Tibial artery (tissue), 4 donors: ENCODE results near the gene KCTD7.
"Not testable (repeated sequence)": the region's sequence is repeated elsewhere in the genome, so short reads cannot be mapped to it uniquely, and the experiment has no call there.

Experiments
- DNase-seq, 2 donors: peaks; one replicate each; pipeline ENCODE4 v3.0.0-alpha.2; 2019
- H3K27ac ChIP-seq, 2 donors: fragments of 200-600 bp; sonication (generic) in 1 of 2; 1 replicate in 1 of 2; 2 replicates in 1 of 2; pipeline ENCODE4 v1.5.1; 2018 to 2019; ENCODE audit warnings: mild to moderate bottlenecking in 1 of 2
- H3K27me3 ChIP-seq, 2 donors: fragments of 200-600 bp; sonication (generic) in 1 of 2; one replicate each; pipeline versions ENCODE4 v1.5.1 to v1.6.0; 2016 to 2019
- H3K36me3 ChIP-seq, 3 donors: fragments of 200-600 bp; sonication (generic) in 2 of 3; one replicate each; pipeline ENCODE4 v1.5.1; 2016 to 2019; ENCODE audit warnings: mild to moderate bottlenecking in 2 of 3
- H3K4me1 ChIP-seq, 4 donors: fragments of 200-600 bp; sonication (generic) in 2 of 4; 1 replicate in 3 of 4; 2 replicates in 1 of 4; pipeline ENCODE4 v1.5.1; 2016 to 2019
- H3K4me3 ChIP-seq, 2 donors: fragments of 200-600 bp; sonication (generic) in 1 of 2; 1 replicate in 1 of 2; 2 replicates in 1 of 2; pipeline ENCODE4 v1.5.1; 2018 to 2019; ENCODE audit warnings: mild to moderate bottlenecking in 2 of 2
- H3K9me3 ChIP-seq, 3 donors: fragments of 200-600 bp; sonication (generic) in 1 of 3; one replicate each; pipeline ENCODE4 v1.5.1; 2016 to 2019
- CTCF ChIP-seq, 2 experiments: fragments of 200-600 bp in 1 of 2; fragments of 450-650 bp in 1 of 2; IDR thresholded peaks; one replicate each; pipeline ENCODE4 v1.5.1; 2017 to 2019; ENCODE audit warnings: antibody characterized with exemption in 2 of 2, mild to moderate bottlenecking in 1 of 2, moderate library complexity in 1 of 2
- intact Hi-C: fragments of 100-400 bp; cut with DNase I; formaldehyde crosslinking; loops from one replicate; pipeline ENCODE4 v1.15.0; 2023; ENCODE audit warnings: low total_unique reads

KCTD7 gene

GRCh38 chr7:66654275-66655112 is 25.8 kb downstream of the KCTD7 start:
- DNase-seq: peak; percentile 98 to 99
- intact Hi-C loops: loop anchor here (2.0 to 10.0 kb wide), 3 partner anchors 28 to 340 kb away; partner anchors contain the start of genes SBDS and TYW1
- no peaks in the 10 kb centered on the region for H3K36me3 ChIP-seq
- H3K9me3 ChIP-seq: no peaks in the 10 kb centered on the region
- peak overlapping the region; percentile 93 to 99 for H3K4me3 ChIP-seq
- peak overlapping the region; percentile 97 to 100 for H3K27ac ChIP-seq
- H3K27me3 ChIP-seq: no peaks in the 10 kb centered on the region
- peak in 1 of 2 experiments; percentile 20 for TF ChIP-seq CTCF (IDR thresholded peaks at IDR 0.05)
- H3K4me1 ChIP-seq: peaks cover 0 to 23% (median 9%) of the 10 kb centered on the region in 4 donors

- H3K4me3 ChIP-seq: peak overlapping the region; percentile 93 to 99
- peak overlapping the region; percentile 97 to 100 for H3K27ac ChIP-seq
- TF ChIP-seq CTCF (IDR thresholded peaks at IDR 0.05): peak in 1 of 2 experiments; percentile 15
- intact Hi-C loops: loop anchor here (2.0 to 10.0 kb wide), 3 partner anchors 28 to 340 kb away; partner anchors contain the start of genes SBDS and TYW1
- not testable (repeated sequence) for H3K36me3 ChIP-seq, H3K9me3 ChIP-seq, H3K27me3 ChIP-seq
- peak; percentile 63 to 86 for DNase-seq
- peaks cover 0 to 23% (median 9%) of the 10 kb centered on the region in 4 donors for H3K4me1 ChIP-seq
Observed at GRCh38 chr7:66655113-66655806, 26.6 kb downstream of the KCTD7 start.

- Histone ChIP-seq H3K27ac (peak overlapping the region; percentile 97 to 100), H3K4me3 (peak overlapping the region; percentile 93 to 99), H3K4me1 (peaks cover 0 to 23% (median 9%) of the 10 kb centered on the region in 4 donors)
- not testable (repeated sequence) for H3K27me3 ChIP-seq, H3K36me3 ChIP-seq, H3K9me3 ChIP-seq, DNase-seq
- intact Hi-C loops: loop anchor here (2.0 to 10.0 kb wide), 3 partner anchors 27 to 339 kb away; partner anchors contain the start of genes SBDS and TYW1
Observed at GRCh38 chr7:66655826-66656485, 27.3 kb downstream of the KCTD7 start.

- Histone ChIP-seq H3K36me3 (no peaks in the 10 kb centered on the region), H3K9me3 (no peaks in the 10 kb centered on the region), H3K4me3 (no peak overlapping the region), H3K27ac (no peak overlapping the region), H3K27me3 (no peaks in the 10 kb centered on the region), H3K4me1 (peaks cover 0 to 23% (median 9%) of the 10 kb centered on the region in 4 donors)
- no peak for TF ChIP-seq CTCF (IDR thresholded peaks at IDR 0.05)
- intact Hi-C loops: loop anchor here (10.0 kb wide), 2 partner anchors 103 to 337 kb away; partner anchors contain the start of genes SBDS and TYW1
- no peak for DNase-seq
Observed at GRCh38 chr7:66657798-66658197, 29.1 kb downstream of the KCTD7 start.

- no peak for DNase-seq
- intact Hi-C loops: no loop called here
- no peak for TF ChIP-seq CTCF (IDR thresholded peaks at IDR 0.05)
- no peaks in the 10 kb centered on the region for H3K27me3 ChIP-seq
- no peak overlapping the region for H3K4me3 ChIP-seq
- no peaks in the 10 kb centered on the region for H3K4me1 ChIP-seq
- no peak overlapping the region for H3K27ac ChIP-seq
- H3K36me3 ChIP-seq: peaks cover 0 to 10% (median 0%) of the 10 kb centered on the region in 3 donors
- H3K9me3 ChIP-seq: no peaks in the 10 kb centered on the region
Observed at GRCh38 chr7:66662646-66663264, 34.1 kb downstream of the KCTD7 start.
